HCT116 (cell line): ENCODE results near the gene RNASEL. TPM values are rescaled to one million over a fixed set of nuclear protein-coding genes. Genes with fewer than 3 reads are reported as not detected.

ENCODE experiments used
- ATAC-seq: fragments of 200-7000 bp; cut with Tn5 transposase; 2 replicates; pipeline ENCODE4 v1.9.1; 2020; ENCODE audit warnings: mild to moderate bottlenecking, moderate library complexity
- BruUV-seq: library from RNA; stranded (reverse); fragments of 400-500 nt; replicated peaks from 2 replicates; lab custom pipeline; 2021; lab: Mats Ljungman, UMichigan
- CTCF ChIA-PET: fragments of 300-600 bp; sonication (Branson Sonifier 250); formaldehyde crosslinking; loops from one replicate; lab custom pipeline; 2021; ENCODE audit warnings: antibody characterized with exemption; lab: Charles Lee
- POLR2A ChIA-PET: fragments of 300-600, 350-600 bp; sonication (Branson Sonifier 250); formaldehyde crosslinking; loops from one replicate; lab custom pipeline; 2021; ENCODE audit warnings: antibody characterized with exemption; lab: Charles Lee
- RAD21 ChIA-PET, 2 experiments: fragments of 300-600 bp; sonication (Branson Sonifier 250); formaldehyde crosslinking; loops; one replicate each; lab custom pipeline; 2023; ENCODE audit warnings: low total read pairs in 2 of 2; ENCODE audit not compliant: uncharacterized antibody in 2 of 2, unreplicated experiment in 2 of 2, low non-redundant PET in 1 of 2; lab: Charles Lee
- DNase-seq: peaks from one replicate; pipeline ENCODE4 v3.0.0-alpha.2; 2010; ENCODE audit warnings: low read depth, low spot score
- H2AFZ ChIP-seq: fragments of 200-600 bp; shearing (Covaris generic), sonication (generic); 2 replicates; pipeline ENCODE4 v1.6.1; 2017; ENCODE audit warnings: low read depth, mixed run types, mixed read lengths, antibody characterized with exemption, low read length; ENCODE audit not compliant: poor library complexity, severe bottlenecking
- H3K27ac ChIP-seq: 2 replicates; pipeline ENCODE4 v1.5.1; 2012; ENCODE audit warnings: low read depth, low read length
- H3K27me3 ChIP-seq: fragments of 200-600 bp; sonication (generic); 2 replicates; pipeline ENCODE4 v1.6.1; 2016; ENCODE audit warnings: mixed run types, low read length, mixed read lengths; ENCODE audit not compliant: insufficient read depth
- H3K36me3 ChIP-seq, 2 experiments: fragments of 200-500 bp in 1 of 2; fragments of 200-600 bp in 1 of 2; sonication (Bioruptor generic) in 1 of 2; sonication (generic) in 1 of 2; 2 replicates each; pipeline versions ENCODE4 v1.5.1 to v1.6.1; 2014 to 2016; ENCODE audit warnings: low read length in 2 of 2, inconsistent platforms in 1 of 2, mixed read lengths in 1 of 2, mixed run types in 1 of 2; ENCODE audit not compliant: insufficient read depth in 2 of 2, control insufficient read depth in 1 of 2
- H3K4me1 ChIP-seq, 2 experiments: fragments of 200-600 bp in 1 of 2; sonication (generic) in 1 of 2; 2 replicates each; pipeline versions ENCODE4 v1.5.1 to v1.6.1; 2012 to 2017; ENCODE audit warnings: low read length in 2 of 2, inconsistent platforms in 1 of 2, mild to moderate bottlenecking in 1 of 2, mixed read lengths in 1 of 2, mixed run types in 1 of 2, moderate library complexity in 1 of 2; ENCODE audit not compliant: insufficient read depth in 2 of 2, control insufficient read depth in 1 of 2
- H3K4me2 ChIP-seq: fragments of 200-600 bp; sonication (generic); 2 replicates; pipeline ENCODE4 v1.6.1; 2017; ENCODE audit warnings: mixed run types, low read length, mixed read lengths
- H3K4me3 ChIP-seq, 2 experiments: fragments of 200-600 bp in 1 of 2; sonication (generic) in 1 of 2; replicated peaks in 1 of 2; 2 replicates each; pipeline ENCODE4 v1.5.1; 2011 to 2016; ENCODE audit warnings: low read length in 2 of 2, control low read depth in 1 of 2, low read depth in 1 of 2, mild to moderate bottlenecking in 1 of 2, mixed read lengths in 1 of 2, mixed run types in 1 of 2
- H3K79me2 ChIP-seq: fragments of 200-600 bp; sonication (generic); 2 replicates; pipeline ENCODE4 v1.6.1; 2017; ENCODE audit warnings: mild to moderate bottlenecking, mixed run types, low read length, moderate library complexity, mixed read lengths; ENCODE audit not compliant: insufficient read depth
- H3K9ac ChIP-seq: fragments of 200-600 bp; sonication (generic); 2 replicates; pipeline ENCODE4 v1.6.1; 2016; ENCODE audit warnings: low read length, mixed read lengths
- H3K9me2 ChIP-seq: fragments of 200-600 bp; sonication (generic), shearing (Covaris generic); 2 replicates; pipeline ENCODE4 v1.6.1; 2017; ENCODE audit warnings: mixed run types, mild to moderate bottlenecking, moderate library complexity; ENCODE audit not compliant: insufficient read depth
- H3K9me3 ChIP-seq, 2 experiments: fragments of 200-500 bp in 1 of 2; fragments of 200-600 bp in 1 of 2; sonication (Bioruptor generic) in 1 of 2; sonication (generic) in 1 of 2; 2 replicates each; pipeline ENCODE4 v1.6.1; 2014 to 2017; ENCODE audit warnings: low read length in 2 of 2, mixed read lengths in 2 of 2, inconsistent platforms in 1 of 2, low read depth in 1 of 2, mild to moderate bottlenecking in 1 of 2, mixed run types in 1 of 2, moderate library complexity in 1 of 2; ENCODE audit not compliant: control insufficient read depth in 1 of 2, insufficient read depth in 1 of 2
- H4K20me1 ChIP-seq: fragments of 200-600 bp; sonication (generic), shearing (Covaris generic); 2 replicates; pipeline ENCODE4 v1.6.1; 2017; ENCODE audit warnings: mixed run types, mild to moderate bottlenecking, moderate library complexity; ENCODE audit not compliant: insufficient read depth
- CEBPB ChIP-seq: IDR thresholded peaks from 2 replicates; pipeline ENCODE4 v1.6.1; 2012; ENCODE audit warnings: low read depth
- EGR1 ChIP-seq: IDR thresholded peaks from 2 replicates; pipeline ENCODE4 v1.6.1; 2012; ENCODE audit warnings: low read depth
- ELF1 ChIP-seq: IDR thresholded peaks from 2 replicates; pipeline ENCODE4 v1.6.1; 2012; ENCODE audit warnings: low read depth, borderline replicate concordance
- EZH2 ChIP-seq: fragments of 200-600 bp; sonication (generic); IDR thresholded peaks from 2 replicates; pipeline ENCODE4 v1.6.1; 2017; ENCODE audit warnings: antibody characterized with exemption, mixed run types
- FOSL1 ChIP-seq: IDR thresholded peaks from 2 replicates; pipeline ENCODE4 v1.6.1; 2012; ENCODE audit warnings: low read depth
- JUND ChIP-seq: IDR thresholded peaks from 2 replicates; pipeline ENCODE4 v1.6.1; 2012
- POLR2A ChIP-seq: IDR thresholded peaks from 2 replicates; pipeline ENCODE4 v1.7.0; 2011; ENCODE audit warnings: borderline replicate concordance; ENCODE audit not compliant: insufficient read depth, insufficient read length; ENCODE audit errors: extremely low read depth
- RAD21 ChIP-seq: IDR thresholded peaks from 2 replicates; pipeline ENCODE4 v1.6.1; 2012; ENCODE audit warnings: low read depth, mild to moderate bottlenecking
- SIN3A ChIP-seq: IDR thresholded peaks from 2 replicates; pipeline ENCODE4 v1.6.1; 2012; ENCODE audit warnings: low read depth
- SRF ChIP-seq: IDR thresholded peaks from 2 replicates; pipeline ENCODE4 v1.6.1; 2012; ENCODE audit warnings: low read depth
- YY1 ChIP-seq: IDR thresholded peaks from 2 replicates; pipeline ENCODE4 v1.6.1; 2011; ENCODE audit warnings: low read length, low read depth, moderate library complexity, mild to moderate bottlenecking; ENCODE audit not compliant: insufficient replicate concordance; ENCODE audit errors: extremely low read depth
- ZNF274 ChIP-seq: fragments of 200-500 bp; sonication (Bioruptor generic); IDR thresholded peaks from 2 replicates; pipeline ENCODE4 v1.6.1; 2014; ENCODE audit warnings: mild to moderate bottlenecking, low read depth, low read length, inconsistent platforms
- intact Hi-C: fragments of 100-400 bp; cut with micrococcal nuclease; formaldehyde crosslinking; loops from 2 replicates; pipeline ENCODE4 v1.10.0; 2022
- total RNA-seq: library from RNA; stranded (reverse); gene quantifications from one replicate; pipeline ENCODE4 v1.2.1, GENCODE V29; 2021; ENCODE audit not compliant: unreplicated experiment
- TF ChIP-seq, protein P1 (sequence below): IDR thresholded peaks from 2 replicates; pipeline ENCODE4 v1.6.1; 2012; ENCODE audit warnings: low read depth
- TF ChIP-seq, protein P2 (sequence below): IDR thresholded peaks from 2 replicates; pipeline ENCODE4 v1.6.1; 2012
- TF ChIP-seq, protein P3 (sequence below): IDR thresholded peaks from 2 replicates; pipeline ENCODE4 v1.6.1; 2012
- TF ChIP-seq, protein P4 (sequence below): IDR thresholded peaks from 2 replicates; pipeline ENCODE4 v1.6.1; 2011; ENCODE audit warnings: mild to moderate bottlenecking, low read length, moderate library complexity; ENCODE audit not compliant: insufficient replicate concordance; ENCODE audit errors: extremely low read depth

RNASEL gene
- total RNA-seq, 1 experiment from 2014 or later = 2.9 TPM

DNA sequence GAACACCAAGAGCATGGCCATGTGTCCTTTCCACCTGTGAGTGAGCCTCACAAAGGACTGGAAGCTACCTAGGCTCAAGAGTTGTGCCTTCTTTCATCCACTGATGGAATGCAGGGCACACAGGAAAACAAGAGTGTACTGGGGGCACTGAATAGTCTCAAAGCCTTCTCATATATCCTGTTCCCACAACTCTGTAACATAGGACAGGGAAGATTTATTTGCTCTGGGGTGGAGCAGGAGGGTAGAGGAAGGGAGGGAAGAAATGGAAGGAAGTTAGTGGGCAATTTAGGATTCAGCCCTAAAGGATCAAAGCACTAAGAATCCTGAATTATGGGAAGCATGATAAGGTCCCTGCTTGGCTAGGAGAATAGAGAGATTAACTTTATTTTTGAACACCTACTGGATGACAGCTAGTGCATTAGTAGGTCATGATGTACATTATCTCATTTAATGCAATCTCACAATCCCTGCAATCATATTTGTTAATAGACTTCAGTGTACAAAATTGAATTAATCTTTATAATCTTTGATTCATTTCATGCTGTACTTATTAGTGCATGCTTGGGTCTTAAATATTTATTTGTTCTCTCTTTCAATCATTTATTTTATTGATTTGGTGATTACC lies 42.1 kb upstream of the RNASEL start:
- BruUV-seq = no TSS peak
- POLR2A ChIA-PET = no interaction called here

More for the DNA sequence above, 42.1 kb upstream of the RNASEL start:
- no peak overlapping the region for H3K4me3 ChIP-seq
- no peaks in the 10 kb centered on the region for H3K9me2 ChIP-seq
- no peaks in the 10 kb centered on the region for H4K20me1 ChIP-seq
- H3K4me2 ChIP-seq = peak overlapping the region; percentile 10; the same call in 1 of the 2 replicates
- no peaks in the 10 kb centered on the region for H3K36me3 ChIP-seq
- ChIA-PET CTCF (no interaction called here), RAD21 (no interaction called here)
- ATAC-seq (no peak), DNase-seq (no peak)
- H3K9ac ChIP-seq = no peak overlapping the region
- H3K9me3 ChIP-seq = no peaks in the 10 kb centered on the region
- no peaks in the 10 kb centered on the region for H3K79me2 ChIP-seq
- TF ChIP-seq JUND (no peak), EGR1 (no peak), ELF1 (no peak), FOSL1 (no peak), ZNF274 (no peak), CEBPB (no peak), EZH2 (no peak), POLR2A (no peak), SRF (no peak), RAD21 (no peak), SIN3A (no peak), YY1 (no peak)
- TF ChIP-seq, protein P1, sequence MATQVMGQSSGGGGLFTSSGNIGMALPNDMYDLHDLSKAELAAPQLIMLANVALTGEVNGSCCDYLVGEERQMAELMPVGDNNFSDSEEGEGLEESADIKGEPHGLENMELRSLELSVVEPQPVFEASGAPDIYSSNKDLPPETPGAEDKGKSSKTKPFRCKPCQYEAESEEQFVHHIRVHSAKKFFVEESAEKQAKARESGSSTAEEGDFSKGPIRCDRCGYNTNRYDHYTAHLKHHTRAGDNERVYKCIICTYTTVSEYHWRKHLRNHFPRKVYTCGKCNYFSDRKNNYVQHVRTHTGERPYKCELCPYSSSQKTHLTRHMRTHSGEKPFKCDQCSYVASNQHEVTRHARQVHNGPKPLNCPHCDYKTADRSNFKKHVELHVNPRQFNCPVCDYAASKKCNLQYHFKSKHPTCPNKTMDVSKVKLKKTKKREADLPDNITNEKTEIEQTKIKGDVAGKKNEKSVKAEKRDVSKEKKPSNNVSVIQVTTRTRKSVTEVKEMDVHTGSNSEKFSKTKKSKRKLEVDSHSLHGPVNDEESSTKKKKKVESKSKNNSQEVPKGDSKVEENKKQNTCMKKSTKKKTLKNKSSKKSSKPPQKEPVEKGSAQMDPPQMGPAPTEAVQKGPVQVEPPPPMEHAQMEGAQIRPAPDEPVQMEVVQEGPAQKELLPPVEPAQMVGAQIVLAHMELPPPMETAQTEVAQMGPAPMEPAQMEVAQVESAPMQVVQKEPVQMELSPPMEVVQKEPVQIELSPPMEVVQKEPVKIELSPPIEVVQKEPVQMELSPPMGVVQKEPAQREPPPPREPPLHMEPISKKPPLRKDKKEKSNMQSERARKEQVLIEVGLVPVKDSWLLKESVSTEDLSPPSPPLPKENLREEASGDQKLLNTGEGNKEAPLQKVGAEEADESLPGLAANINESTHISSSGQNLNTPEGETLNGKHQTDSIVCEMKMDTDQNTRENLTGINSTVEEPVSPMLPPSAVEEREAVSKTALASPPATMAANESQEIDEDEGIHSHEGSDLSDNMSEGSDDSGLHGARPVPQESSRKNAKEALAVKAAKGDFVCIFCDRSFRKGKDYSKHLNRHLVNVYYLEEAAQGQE = no peak
- TF ChIP-seq, protein P2, sequence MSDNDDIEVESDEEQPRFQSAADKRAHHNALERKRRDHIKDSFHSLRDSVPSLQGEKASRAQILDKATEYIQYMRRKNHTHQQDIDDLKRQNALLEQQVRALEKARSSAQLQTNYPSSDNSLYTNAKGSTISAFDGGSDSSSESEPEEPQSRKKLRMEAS = no peak
- TF ChIP-seq, protein P3, sequence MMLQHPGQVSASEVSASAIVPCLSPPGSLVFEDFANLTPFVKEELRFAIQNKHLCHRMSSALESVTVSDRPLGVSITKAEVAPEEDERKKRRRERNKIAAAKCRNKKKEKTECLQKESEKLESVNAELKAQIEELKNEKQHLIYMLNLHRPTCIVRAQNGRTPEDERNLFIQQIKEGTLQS = no peak
- TF ChIP-seq, protein P4, sequence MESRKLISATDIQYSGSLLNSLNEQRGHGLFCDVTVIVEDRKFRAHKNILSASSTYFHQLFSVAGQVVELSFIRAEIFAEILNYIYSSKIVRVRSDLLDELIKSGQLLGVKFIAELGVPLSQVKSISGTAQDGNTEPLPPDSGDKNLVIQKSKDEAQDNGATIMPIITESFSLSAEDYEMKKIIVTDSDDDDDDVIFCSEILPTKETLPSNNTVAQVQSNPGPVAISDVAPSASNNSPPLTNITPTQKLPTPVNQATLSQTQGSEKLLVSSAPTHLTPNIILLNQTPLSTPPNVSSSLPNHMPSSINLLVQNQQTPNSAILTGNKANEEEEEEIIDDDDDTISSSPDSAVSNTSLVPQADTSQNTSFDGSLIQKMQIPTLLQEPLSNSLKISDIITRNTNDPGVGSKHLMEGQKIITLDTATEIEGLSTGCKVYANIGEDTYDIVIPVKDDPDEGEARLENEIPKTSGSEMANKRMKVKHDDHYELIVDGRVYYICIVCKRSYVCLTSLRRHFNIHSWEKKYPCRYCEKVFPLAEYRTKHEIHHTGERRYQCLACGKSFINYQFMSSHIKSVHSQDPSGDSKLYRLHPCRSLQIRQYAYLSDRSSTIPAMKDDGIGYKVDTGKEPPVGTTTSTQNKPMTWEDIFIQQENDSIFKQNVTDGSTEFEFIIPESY = no peak
- H2AFZ ChIP-seq = no peak overlapping the region
- H3K27me3 ChIP-seq = no peaks in the 10 kb centered on the region
- no peak overlapping the region for H3K27ac ChIP-seq
- intact Hi-C loops = no loop called here
- H3K4me1 ChIP-seq = peaks cover 3 to 15% of the 10 kb centered on the region in 2 experiments; a peak in 3 of 4 replicates
